HTERT RPE-1 (cell line): ENCODE measurements around the gene FOXI1.

Experiments
- in situ Hi-C: fragments of 300-500 bp; cut with MboI; formaldehyde crosslinking; loops from 4 replicates; pipeline ENCODE4 v1.14.3; 2020; ENCODE audit warnings: low sequenced_read_pairs

The FOXI1 gene

DNA sequence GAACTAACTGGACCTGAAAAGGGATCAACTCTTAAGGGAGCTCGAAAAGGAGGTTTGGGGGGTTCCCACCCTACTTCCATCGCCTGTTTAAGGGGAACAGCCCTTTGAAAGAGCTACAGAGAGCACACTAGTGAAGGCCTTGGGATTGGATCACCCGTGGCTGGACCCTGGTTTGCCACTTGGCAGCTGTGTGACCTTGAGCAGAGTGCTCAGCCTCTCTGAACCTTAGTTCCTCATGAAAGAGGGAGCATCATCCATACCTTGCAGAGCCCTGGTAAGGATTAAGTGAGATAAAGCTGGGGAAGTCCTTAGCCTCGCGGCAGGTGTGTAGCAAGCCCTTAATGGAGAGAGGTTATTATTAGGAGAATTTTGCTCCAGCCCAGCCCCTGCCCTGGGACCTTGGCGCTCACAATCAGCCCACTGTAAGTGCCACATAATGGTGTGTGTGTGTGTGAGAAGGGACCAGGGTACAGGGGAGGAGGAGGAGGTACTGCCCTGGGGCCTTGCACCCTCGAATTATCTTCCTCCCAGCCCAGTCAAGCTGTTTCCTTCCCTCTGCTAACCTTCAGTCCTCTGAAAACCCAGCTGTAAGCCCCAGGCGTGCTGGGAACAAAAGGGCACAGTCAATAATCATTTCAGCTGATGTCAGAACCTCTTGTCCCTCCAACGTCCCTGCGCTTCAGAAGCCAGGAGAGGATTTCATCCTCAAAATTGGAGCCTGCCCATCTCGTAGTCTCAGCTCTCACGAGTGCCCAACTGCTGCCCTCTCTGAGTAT, 42.9 kb downstream of the FOXI1 start:
- in situ Hi-C loops: no loop called here

DNA sequence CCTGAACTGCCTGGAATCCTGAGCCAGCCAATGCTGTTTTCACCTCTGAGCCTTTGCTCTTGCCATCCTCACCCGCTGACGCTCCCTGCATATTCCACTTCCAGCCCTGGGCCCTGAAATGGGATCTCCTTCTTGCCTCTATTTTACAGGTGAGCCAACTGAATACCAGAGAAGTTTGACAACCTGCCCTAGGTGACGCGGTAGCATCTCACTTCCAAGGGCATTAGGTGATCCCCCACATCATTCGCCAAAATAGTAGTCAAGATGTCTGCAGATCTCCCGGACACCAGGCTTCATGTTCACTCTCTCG, 43.5 kb downstream of the FOXI1 start:
- in situ Hi-C loops: no loop called here

DNA sequence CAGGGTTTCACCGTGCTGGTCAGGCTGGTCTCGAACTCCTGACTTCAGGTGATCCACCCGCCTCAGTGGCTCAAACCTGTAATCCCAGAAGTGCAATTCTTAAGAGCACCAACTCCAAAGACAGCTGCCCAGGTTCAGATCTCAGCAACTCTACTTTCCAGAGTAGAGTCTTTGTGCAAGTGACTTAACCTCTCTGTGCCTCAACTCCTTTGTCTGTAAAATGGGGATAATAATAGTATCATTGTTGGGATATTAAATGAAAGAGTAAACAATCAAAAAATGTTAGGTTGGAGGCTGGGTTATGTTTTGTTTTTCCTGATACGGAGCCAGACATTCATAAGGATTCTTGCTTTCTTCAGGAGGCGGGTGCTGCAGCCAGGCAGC, 45.0 kb downstream of the FOXI1 start:
- in situ Hi-C loops: no loop called here

DNA sequence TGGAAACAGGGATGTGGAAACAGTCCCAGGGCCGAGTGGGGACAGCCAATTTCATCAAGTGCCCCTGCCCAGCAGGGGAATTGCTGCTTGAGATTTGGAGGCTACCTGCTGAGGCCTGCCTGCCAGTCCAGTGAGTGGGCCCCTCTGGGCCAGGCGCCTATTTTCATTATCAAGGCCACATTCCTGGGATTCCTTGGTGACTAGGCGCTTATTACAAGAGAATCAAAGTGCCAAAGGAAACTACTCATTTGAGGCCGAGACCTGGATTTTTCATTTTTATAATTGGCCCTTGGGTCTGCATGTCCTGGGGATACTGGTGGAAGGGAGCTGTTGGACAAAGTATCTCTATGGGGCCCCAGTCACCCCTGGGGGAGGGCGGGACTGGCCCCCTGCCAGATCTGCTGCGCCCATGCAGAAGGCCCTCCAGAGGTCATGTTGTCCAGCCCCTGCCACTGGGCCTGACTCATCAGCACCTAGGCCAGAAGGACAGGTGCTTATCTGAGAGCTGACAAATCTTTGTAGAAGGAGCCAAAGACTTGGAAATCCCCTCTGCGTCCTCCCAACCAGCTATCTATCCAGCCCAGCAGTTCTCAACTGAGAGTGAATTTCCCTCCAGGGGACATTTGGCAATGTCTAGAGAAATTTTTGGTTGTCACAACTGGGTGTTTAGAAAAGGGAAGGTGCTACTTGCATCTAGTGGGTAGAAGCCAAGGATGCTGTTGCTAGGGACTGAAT, 45.6 kb downstream of the FOXI1 start:
- in situ Hi-C loops: no loop called here

DNA sequence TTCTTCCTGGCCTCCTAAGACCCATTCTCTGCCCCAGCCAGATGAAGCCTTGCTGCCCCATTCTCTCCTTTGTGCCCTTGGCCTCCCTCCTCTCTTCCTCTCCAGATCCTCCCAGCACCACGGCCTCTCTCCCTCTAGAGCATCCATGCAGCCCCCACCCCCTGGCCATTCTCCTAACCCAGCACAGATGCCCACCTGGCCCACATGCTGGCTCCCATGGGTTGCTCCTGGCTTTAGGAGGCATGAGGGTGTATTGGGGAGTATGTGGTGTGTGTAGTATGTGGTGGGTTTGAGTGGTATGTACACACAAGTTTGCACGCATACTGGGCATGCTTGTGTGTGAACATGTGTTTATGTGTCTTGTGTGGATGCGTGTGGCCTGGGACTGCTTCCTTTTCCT, 47.1 kb downstream of the FOXI1 start:
- in situ Hi-C loops: no loop called here

DNA sequence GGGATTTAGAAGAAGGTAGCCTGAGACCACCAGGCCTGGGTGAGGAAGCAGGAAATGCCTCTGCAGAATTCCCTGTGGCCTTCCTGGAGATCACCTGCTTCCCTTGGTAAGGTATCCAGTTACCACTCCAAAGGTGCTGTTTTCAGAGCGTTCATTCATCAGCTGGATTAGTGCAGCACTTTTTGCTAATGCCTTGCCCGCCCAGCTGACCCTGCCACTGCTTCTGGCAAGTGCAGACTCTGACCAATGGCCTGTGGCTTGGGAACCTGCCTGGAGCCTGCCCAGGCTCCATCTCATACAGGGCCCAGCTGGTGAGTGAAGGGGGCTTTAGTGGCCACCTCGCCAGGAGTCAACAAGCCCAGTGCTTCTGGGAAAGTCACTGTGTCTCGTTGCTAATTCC, 48.6 kb downstream of the FOXI1 start:
- in situ Hi-C loops: no loop called here

DNA sequence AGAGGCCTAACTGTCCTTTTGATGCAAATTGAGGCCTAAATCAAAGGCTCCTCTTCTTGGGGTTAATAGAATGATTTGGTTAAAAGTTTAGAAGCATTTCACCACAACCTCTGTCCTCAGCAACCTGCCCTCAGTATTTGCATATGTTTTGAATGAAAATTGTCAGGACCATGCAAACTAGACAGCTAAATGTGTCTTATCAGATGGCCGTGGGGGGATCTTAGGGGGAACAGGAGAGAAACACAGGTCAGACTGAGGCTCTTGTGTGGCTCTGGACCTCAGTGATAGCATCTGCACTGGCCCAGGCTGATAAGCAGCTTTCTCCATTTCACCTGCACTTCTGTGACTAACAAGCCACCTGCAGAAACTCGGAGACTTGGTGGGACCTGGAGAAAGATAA, 49.0 kb downstream of the FOXI1 start:
- in situ Hi-C loops: no loop called here

DNA sequence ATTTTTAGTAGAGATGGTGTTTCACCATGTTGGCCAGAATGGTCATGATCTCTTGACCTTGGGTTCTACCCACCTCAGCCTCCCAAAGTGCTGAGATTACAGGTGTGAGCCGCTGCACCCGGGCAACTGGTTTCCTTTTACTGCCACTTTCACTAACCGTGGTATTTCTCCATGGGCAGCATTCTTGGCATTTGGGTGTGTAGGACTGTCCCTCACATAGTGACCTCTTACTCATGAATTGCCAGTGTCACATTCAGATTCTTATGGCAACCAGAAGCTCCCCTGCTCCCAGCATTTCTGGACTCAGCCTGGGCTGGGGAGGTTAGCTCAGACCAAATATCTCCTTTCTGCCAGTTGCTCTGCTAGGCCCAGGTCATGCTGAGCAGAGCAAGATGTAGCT, 50.1 kb downstream of the FOXI1 start:
- in situ Hi-C loops: no loop called here

DNA sequence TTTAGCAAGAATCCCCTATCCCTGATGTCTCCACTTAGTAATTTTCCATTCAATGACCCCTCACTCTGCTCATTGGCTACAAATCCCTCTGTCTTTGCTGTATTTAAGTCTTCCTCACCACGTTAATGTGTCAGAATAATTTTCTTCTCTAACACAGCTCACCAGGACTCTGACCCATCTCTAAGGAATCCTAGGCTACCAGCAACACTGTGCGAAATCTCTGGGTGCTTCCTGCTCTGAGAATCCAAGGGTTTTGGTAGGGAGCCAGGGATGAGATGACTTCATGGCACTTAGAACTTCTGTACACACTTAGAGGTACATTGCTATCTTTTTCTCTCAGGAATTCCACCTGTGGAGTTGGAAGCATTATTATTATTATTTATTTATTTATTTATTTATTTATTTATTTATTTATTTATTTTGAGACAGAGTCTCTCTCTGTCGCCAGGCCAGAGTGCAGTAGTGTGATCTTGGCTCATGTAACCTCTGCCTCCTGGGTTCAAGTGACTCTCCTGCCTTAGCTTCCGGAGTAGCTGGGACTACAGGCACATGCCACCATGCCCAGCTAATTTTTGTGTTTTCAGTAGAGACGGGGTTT, 53.5 kb downstream of the FOXI1 start:
- in situ Hi-C loops: no loop called here
